Esophagus squamous epithelium (tissue), 4 donors: ENCODE results near the gene HDHD5.

ENCODE experiments used
- POLR2A ChIP-seq, 4 donors: fragments of 450-650 bp; IDR thresholded peaks; one replicate each; pipeline ENCODE4 v1.6.1; 2017; ENCODE audit warnings: antibody characterized with exemption in 4 of 4, mild to moderate bottlenecking in 4 of 4, moderate library complexity in 3 of 4
- TF ChIP-seq, protein P1 (sequence below), 6 experiments: fragments of 450-650 bp in 4 of 6; fragments of 200-600 bp in 2 of 6; sonication (generic) in 2 of 6; IDR thresholded peaks; one replicate each; pipeline ENCODE4 v1.5.1; 2016 to 2019; ENCODE audit warnings: antibody characterized with exemption in 6 of 6, mild to moderate bottlenecking in 4 of 6, moderate library complexity in 4 of 6

DNA sequence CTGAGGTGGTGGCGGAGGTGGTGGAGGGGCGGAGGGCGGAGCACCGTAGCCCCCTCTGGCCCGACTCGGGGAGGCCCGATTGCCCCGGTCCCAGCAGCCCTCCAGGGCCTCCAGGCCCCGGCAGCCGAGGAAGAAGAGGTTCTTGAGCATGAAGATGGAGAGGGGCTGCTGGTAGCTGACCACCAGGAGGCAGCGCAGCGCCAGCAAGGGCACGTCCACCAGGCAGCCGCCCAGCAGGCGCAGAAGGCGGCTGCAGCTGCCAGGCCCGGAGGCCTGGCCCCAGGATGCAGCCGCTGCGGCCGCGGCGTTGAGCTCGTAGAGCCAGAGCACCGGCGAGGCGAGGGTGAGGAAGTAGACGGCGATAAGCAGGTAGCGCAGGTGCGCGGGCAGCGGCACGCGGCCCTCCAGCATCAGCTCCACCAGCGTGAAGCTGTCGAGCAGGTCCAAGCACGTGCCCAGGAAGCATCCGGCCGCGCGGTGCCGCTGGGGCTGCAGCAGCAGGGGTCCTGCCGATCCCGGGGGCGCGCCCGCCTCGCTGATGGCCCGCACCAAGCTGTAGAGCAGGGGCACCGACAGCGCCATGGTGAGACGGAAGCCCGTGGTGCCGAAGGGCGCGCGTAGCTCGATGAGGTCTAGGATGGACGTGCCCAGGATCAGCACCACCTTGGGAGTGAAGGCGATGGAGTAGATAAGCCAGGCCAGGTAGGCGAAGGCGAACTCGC, 39.4 kb downstream of the HDHD5 start:
- TF ChIP-seq, protein P1, sequence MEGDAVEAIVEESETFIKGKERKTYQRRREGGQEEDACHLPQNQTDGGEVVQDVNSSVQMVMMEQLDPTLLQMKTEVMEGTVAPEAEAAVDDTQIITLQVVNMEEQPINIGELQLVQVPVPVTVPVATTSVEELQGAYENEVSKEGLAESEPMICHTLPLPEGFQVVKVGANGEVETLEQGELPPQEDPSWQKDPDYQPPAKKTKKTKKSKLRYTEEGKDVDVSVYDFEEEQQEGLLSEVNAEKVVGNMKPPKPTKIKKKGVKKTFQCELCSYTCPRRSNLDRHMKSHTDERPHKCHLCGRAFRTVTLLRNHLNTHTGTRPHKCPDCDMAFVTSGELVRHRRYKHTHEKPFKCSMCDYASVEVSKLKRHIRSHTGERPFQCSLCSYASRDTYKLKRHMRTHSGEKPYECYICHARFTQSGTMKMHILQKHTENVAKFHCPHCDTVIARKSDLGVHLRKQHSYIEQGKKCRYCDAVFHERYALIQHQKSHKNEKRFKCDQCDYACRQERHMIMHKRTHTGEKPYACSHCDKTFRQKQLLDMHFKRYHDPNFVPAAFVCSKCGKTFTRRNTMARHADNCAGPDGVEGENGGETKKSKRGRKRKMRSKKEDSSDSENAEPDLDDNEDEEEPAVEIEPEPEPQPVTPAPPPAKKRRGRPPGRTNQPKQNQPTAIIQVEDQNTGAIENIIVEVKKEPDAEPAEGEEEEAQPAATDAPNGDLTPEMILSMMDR (IDR thresholded peaks at IDR 0.05) = peak in 2 of 6 experiments; percentile 12 to 42
- no peak for TF ChIP-seq POLR2A (IDR thresholded peaks at IDR 0.05)
